ENCODE results near the gene CBX1.

The CBX1 gene

DNA sequence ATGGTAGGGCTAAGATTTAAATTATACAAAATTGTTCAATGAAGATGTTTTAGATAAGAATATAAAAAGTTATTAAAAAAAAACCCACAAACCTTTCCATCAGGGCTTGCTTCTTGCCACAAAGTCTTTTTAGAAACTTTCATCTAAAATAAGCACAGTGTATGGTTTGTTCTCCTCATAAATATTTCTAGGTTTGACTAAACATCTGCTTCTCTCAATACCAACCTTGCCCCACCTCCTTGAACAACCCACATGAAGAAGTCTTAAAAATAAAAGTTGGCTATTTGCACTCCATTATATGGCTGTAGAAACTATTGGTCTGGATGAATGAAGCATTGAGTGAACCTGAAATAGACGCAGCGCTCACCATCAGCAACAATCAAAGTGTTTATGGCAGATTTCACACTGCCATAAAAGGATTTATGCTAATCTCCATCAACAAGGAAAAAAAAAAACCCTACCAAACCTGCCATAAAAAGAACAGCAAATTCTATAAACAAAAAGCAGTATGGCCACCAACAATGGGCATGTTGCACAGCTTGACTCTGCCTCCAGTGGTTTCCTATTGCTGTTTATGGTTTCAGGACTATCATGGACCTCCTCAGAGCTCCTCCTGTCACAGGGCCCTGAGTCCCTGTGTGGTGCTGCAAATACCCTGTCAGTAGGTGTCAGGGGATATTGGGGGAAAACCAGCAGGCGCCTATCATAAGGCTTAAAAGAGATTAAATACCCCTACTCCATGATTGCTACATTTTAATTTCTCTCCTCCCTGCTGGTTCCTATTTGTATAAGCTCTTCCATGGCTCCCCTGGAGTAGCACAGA is 43.9 kb upstream of the CBX1 start:
- no peak overlapping the region for H3K4me3 ChIP-seq (ENCODE audit: control insufficient read depth, low read depth, low read length)
- DNase-seq (ENCODE audit: low read depth), result no peak
- TF ChIP-seq, protein P1, sequence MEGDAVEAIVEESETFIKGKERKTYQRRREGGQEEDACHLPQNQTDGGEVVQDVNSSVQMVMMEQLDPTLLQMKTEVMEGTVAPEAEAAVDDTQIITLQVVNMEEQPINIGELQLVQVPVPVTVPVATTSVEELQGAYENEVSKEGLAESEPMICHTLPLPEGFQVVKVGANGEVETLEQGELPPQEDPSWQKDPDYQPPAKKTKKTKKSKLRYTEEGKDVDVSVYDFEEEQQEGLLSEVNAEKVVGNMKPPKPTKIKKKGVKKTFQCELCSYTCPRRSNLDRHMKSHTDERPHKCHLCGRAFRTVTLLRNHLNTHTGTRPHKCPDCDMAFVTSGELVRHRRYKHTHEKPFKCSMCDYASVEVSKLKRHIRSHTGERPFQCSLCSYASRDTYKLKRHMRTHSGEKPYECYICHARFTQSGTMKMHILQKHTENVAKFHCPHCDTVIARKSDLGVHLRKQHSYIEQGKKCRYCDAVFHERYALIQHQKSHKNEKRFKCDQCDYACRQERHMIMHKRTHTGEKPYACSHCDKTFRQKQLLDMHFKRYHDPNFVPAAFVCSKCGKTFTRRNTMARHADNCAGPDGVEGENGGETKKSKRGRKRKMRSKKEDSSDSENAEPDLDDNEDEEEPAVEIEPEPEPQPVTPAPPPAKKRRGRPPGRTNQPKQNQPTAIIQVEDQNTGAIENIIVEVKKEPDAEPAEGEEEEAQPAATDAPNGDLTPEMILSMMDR (conservative IDR thresholded peaks at IDR 0.05; ENCODE audit: control insufficient read depth, insufficient read depth, low read depth, low read length), result no peak

DNA sequence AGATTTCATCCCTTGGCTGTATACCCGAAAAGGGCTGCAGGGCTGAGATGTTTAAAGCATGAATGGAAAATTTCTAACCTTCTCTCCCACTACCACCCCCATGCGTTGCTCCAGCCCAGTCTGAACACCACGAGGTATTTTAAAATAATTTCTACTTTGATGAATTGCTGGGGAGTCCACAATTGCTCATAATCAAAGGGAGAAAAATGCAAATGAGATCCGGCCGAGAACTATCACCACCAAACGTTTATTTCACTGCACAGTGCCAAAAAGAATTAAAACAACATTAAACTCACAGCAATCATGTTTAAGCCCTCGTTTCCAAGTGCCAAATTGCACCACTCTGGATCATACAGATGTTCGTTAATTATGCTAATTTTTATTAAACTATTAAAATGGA is 43.0 kb upstream of the CBX1 start:
- no peak overlapping the region for H3K4me3 ChIP-seq (ENCODE audit: control insufficient read depth, low read depth, low read length)
- TF ChIP-seq, protein P1 (conservative IDR thresholded peaks at IDR 0.05; ENCODE audit: control insufficient read depth, insufficient read depth, low read depth, low read length), result no peak
- DNase-seq (ENCODE audit: low read depth), result no peak

DNA sequence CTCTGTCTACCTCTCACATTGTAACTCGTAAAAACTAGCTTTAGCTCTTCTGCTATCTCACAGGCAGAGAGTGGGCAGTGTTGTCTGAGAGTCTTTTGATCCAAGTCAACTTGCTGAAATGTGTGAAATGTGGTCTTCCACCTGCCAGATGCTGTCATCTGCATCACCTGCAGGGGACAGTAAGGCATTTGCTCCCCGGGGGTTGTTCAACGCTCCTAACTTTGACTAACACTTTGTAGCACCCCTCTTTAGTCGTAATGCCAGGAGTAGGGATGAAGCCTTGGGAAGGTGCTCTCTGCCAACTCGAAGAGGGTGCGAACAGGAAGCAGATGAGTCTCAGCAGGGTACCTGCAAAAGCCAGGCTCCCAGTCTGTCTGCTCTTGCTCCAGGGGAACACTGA is 42.4 kb upstream of the CBX1 start:
- no peak for DNase-seq (ENCODE audit: low read depth)
- H3K4me3 ChIP-seq (ENCODE audit: control insufficient read depth, low read depth, low read length), result no peak overlapping the region
- TF ChIP-seq, protein P1 (conservative IDR thresholded peaks at IDR 0.05; ENCODE audit: control insufficient read depth, insufficient read depth, low read depth, low read length), result no peak

DNA sequence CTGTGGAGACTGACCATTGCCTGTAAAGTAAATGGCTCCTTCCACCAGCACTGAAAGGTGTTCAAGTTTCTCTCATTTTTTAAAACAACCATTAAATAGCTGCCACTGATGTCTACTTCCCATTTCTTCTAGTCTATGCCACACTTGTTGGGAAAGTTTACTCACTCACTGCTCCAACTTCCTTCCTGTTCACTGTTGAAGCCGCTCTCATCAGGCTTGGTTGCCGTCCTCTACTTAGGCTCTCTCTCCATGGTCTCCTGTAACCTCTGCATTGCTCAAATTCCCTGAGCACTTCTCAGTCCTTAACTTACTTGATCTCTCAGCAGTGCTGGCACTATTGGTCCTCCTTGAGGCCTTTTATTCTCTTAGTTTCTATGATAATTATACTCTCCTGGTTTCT is 38.7 kb upstream of the CBX1 start:
- TF ChIP-seq, protein P1 (conservative IDR thresholded peaks at IDR 0.05; ENCODE audit: control insufficient read depth, insufficient read depth, low read depth, low read length), result no peak
- no peak for DNase-seq (ENCODE audit: low read depth)
- H3K4me3 ChIP-seq (ENCODE audit: control insufficient read depth, low read depth, low read length), result no peak overlapping the region

DNA sequence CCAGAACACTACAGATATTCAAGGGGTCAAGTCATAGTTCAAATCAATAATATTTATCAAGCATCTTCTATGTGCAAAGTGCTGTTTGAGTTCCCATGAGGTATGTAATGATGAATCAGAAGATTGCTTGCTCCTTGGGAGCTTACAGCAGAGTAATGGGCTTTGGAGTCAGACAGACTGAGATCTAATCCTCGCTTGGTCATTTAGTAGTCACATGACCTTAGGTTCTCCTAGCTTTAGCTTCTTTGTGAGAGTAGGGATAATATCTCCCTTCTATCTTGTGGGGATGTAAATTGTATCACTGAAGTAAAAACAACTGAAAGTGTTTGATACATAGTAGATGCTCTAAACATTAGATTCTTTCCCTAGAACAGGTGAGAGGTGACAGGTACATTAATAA is 36.4 kb upstream of the CBX1 start:
- TF ChIP-seq, protein P1 (conservative IDR thresholded peaks at IDR 0.05; ENCODE audit: control insufficient read depth, insufficient read depth, low read depth, low read length), result no peak
- no peak for DNase-seq (ENCODE audit: low read depth)
- no peak overlapping the region for H3K4me3 ChIP-seq (ENCODE audit: control insufficient read depth, low read depth, low read length)

DNA sequence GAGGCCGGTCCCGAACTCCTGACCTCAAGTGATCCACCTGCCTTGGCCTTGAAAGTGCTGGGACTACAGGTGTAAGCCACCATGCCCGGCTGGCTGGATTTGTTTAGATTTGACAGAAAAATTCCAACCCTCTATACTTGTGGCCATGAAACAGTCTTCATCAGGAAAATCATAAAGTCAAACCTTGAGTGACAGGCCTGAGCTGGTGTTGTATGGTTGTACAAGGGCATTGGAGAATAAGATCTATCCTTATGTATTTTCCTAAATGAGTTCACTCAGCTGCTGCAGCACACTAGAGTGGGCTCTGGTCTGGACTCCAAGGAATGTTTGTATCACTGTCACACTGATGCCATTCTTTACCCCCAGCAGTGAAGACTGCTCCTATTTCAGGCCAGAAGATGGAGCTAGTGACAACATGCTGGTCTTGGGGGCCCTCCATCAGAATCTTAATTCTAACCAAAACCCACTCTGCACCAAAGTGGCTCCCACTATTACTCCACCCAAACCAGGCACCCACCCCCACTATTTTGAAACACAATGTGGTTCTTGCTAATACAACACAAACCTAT is 33.7 kb upstream of the CBX1 start:
- TF ChIP-seq, protein P1 (conservative IDR thresholded peaks at IDR 0.05; ENCODE audit: control insufficient read depth, insufficient read depth, low read depth, low read length), result peak; percentile 13
- no peak overlapping the region for H3K4me3 ChIP-seq (ENCODE audit: control insufficient read depth, low read depth, low read length)

More for the DNA sequence above, 33.7 kb upstream of the CBX1 start:
- DNase-seq (ENCODE audit: low read depth), result no peak

Data from fibroblast of mammary gland (primary cell).